ENCODE measurements around the gene LIX1L. TPM values are rescaled to one million over a fixed set of nuclear protein-coding genes. Genes with fewer than 3 reads are reported as not detected.
"Not testable (repeated sequence)": the region's sequence is repeated elsewhere in the genome, so short reads cannot be mapped to it uniquely, and the experiment has no call there.

The LIX1L gene
- total and polyA plus RNA-seq, 12 donors = 7.1 to 30.0 (median 23.8) TPM

GRCh38 chr1:145942405-145942804, 15.4 kb downstream of the LIX1L start:
- TF ChIP-seq CTCF (IDR thresholded peaks at IDR 0.05) = no peak
- peaks cover 0 to 2% (median 0%) of the 10 kb centered on the region in 9 donors for H3K4me1 ChIP-seq
- no peak for ATAC-seq
- DNase-seq = no peak
- 88 to 92% methylated on average over 4 of the region's 4 CpGs for WGBS, 2 donors
- no peaks in the 10 kb centered on the region for H3K9me3 ChIP-seq
- no peak overlapping the region for H3K27ac ChIP-seq
- H3K36me3 ChIP-seq = peaks cover 0 to 100% (median 29%) of the 10 kb centered on the region in 9 donors
- H3K27me3 ChIP-seq = no peaks in the 10 kb centered on the region
- no peak overlapping the region for H3K4me3 ChIP-seq
- intact Hi-C loops (cut with DNase I) = no loop called here

- intact Hi-C loops (cut with DNase I) = no loop called here
- 83 to 85% methylated on average over 1 of the region's 1 CpG for WGBS, 2 donors
These were observed 20.4 kb downstream of the LIX1L start for GRCh38 chr1:145937436-145937835.

GRCh38 chr1:145936247-145936646, 21.6 kb downstream of the LIX1L start:
- intact Hi-C loops (cut with DNase I) = no loop called here
- Histone ChIP-seq H3K9me3 (no peaks in the 10 kb centered on the region), H3K27me3 (no peaks in the 10 kb centered on the region), H3K4me3 (no peak overlapping the region), H3K4me1 (peaks cover 0 to 5% (median 0%) of the 10 kb centered on the region in 9 donors), H3K36me3 (peaks cover 0 to 100% (median 34%) of the 10 kb centered on the region in 9 donors), H3K27ac (no peak overlapping the region)
- DNase-seq (no peak), ATAC-seq (no peak)
- WGBS, 2 donors = 88 to 95% methylated on average over 8 of the region's 8 CpGs
- no peak for TF ChIP-seq CTCF (IDR thresholded peaks at IDR 0.05)

More at GRCh38 chr1:145937436-145937835, 20.4 kb downstream of the LIX1L start:
- no peak for TF ChIP-seq CTCF (IDR thresholded peaks at IDR 0.05)
- no peak for ATAC-seq
- Histone ChIP-seq H3K27me3 (no peaks in the 10 kb centered on the region), H3K36me3 (peaks cover 0 to 100% (median 39%) of the 10 kb centered on the region in 9 donors), H3K4me3 (no peak overlapping the region), H3K27ac (no peak overlapping the region), H3K4me1 (peaks cover 0 to 5% (median 0%) of the 10 kb centered on the region in 9 donors), H3K9me3 (no peaks in the 10 kb centered on the region)
- no peak for DNase-seq

GRCh38 chr1:145935708-145936107, 22.1 kb downstream of the LIX1L start:
- H3K36me3 ChIP-seq = peaks cover 0 to 100% (median 34%) of the 10 kb centered on the region in 9 donors
- intact Hi-C loops (cut with DNase I) = no loop called here
- no peak for TF ChIP-seq CTCF (IDR thresholded peaks at IDR 0.05)
- H3K27ac ChIP-seq = no peak overlapping the region
- ATAC-seq (no peak), DNase-seq (no peak)
- H3K4me1 ChIP-seq = peaks cover 0 to 5% (median 0%) of the 10 kb centered on the region in 9 donors
- no peak overlapping the region for H3K4me3 ChIP-seq
- H3K27me3 ChIP-seq = no peaks in the 10 kb centered on the region
- H3K9me3 ChIP-seq = no peaks in the 10 kb centered on the region

- intact Hi-C loops (cut with DNase I) = loop anchor here in 1 of 10 donors (2.0 kb wide), 1 partner anchor 22 kb away; no protein-coding TSS in a partner anchor
- Histone ChIP-seq H3K27ac (peak overlapping the region in 1 of 10 donors; percentile 55), H3K36me3 (peaks cover 0 to 74% (median 29%) of the 10 kb centered on the region in 9 donors), H3K4me1 (peaks cover 0 to 11% (median 5%) of the 10 kb centered on the region in 9 donors)
- not testable (repeated sequence) for DNase-seq, H3K9me3 ChIP-seq, ATAC-seq, H3K4me3 ChIP-seq, H3K27me3 ChIP-seq
- WGBS, 2 donors = 59% methylated on average over 8 to 9 of the region's 9 CpGs
These were observed 25.3 kb downstream of the LIX1L start for GRCh38 chr1:145932522-145933009.

All from heart right ventricle (tissue), 16 donors.